ENCODE data around the gene TBX15. TPM values are rescaled to one million over a fixed set of nuclear protein-coding genes. Genes with fewer than 3 reads are reported as not detected.

Gene TBX15
- total RNA-seq, 1 experiment from 2014 or later, result 7.0 TPM

- in situ Hi-C loops (cut with HindIII; ENCODE audit: low sequenced_read_pairs), result no loop called here
- no peak for DNase-seq (ENCODE audit: low spot score)
These were observed 75.6 kb downstream of the TBX15 start for GRCh38 chr1:118912574-118912973.

- DNase-seq (ENCODE audit: low spot score), result no peak
- in situ Hi-C loops (cut with HindIII; ENCODE audit: low sequenced_read_pairs), result no loop called here
These were observed 76.6 kb downstream of the TBX15 start for GRCh38 chr1:118911571-118911970.

GRCh38 chr1:118907466-118907865 is 80.7 kb downstream of the TBX15 start:
- in situ Hi-C loops (cut with HindIII; ENCODE audit: low sequenced_read_pairs), result no loop called here
- no peak for DNase-seq (ENCODE audit: low spot score)

- in situ Hi-C loops (cut with HindIII; ENCODE audit: low sequenced_read_pairs), result no loop called here
- DNase-seq (ENCODE audit: low spot score), result no peak
These were observed 82.5 kb downstream of the TBX15 start for GRCh38 chr1:118905671-118906070.

- in situ Hi-C loops (cut with HindIII; ENCODE audit: low sequenced_read_pairs), result no loop called here
- DNase-seq (ENCODE audit: low spot score), result no peak
These were observed 82.9 kb downstream of the TBX15 start for GRCh38 chr1:118905196-118905595.

GRCh38 chr1:118902711-118903191 is 85.4 kb downstream of the TBX15 start:
- in situ Hi-C loops (cut with HindIII; ENCODE audit: low sequenced_read_pairs), result no loop called here
- no peak for DNase-seq (ENCODE audit: low spot score)

- in situ Hi-C loops (cut with HindIII; ENCODE audit: low sequenced_read_pairs), result no loop called here
- DNase-seq (ENCODE audit: low spot score), result no peak
These were observed 85.8 kb downstream of the TBX15 start for GRCh38 chr1:118902299-118902698.

- DNase-seq (ENCODE audit: low spot score), result no peak
- in situ Hi-C loops (cut with HindIII; ENCODE audit: low sequenced_read_pairs), result no loop called here
These were observed 87.3 kb downstream of the TBX15 start for GRCh38 chr1:118900643-118901440.

- in situ Hi-C loops (cut with HindIII; ENCODE audit: low sequenced_read_pairs), result no loop called here
These were observed 88.8 kb downstream of the TBX15 start for GRCh38 chr1:118899340-118899739.

GRCh38 chr1:118898712-118899111 is 89.4 kb downstream of the TBX15 start:
- no peak for DNase-seq (ENCODE audit: low spot score)
- in situ Hi-C loops (cut with HindIII; ENCODE audit: low sequenced_read_pairs), result no loop called here

More at GRCh38 chr1:118899340-118899739, 88.8 kb downstream of the TBX15 start:
- DNase-seq (ENCODE audit: low spot score), result no peak

- in situ Hi-C loops (cut with HindIII; ENCODE audit: low sequenced_read_pairs), result no loop called here
- no peak for DNase-seq (ENCODE audit: low spot score)
These were observed 91.7 kb downstream of the TBX15 start for GRCh38 chr1:118896416-118896815.

- in situ Hi-C loops (cut with HindIII; ENCODE audit: low sequenced_read_pairs), result no loop called here
- DNase-seq (ENCODE audit: low spot score), result no peak
These were observed 93.3 kb downstream of the TBX15 start for GRCh38 chr1:118894836-118895235.

- in situ Hi-C loops (cut with HindIII; ENCODE audit: low sequenced_read_pairs), result no loop called here
- no peak for DNase-seq (ENCODE audit: low spot score)
These were observed 97.2 kb downstream of the TBX15 start for GRCh38 chr1:118890851-118891384.

GRCh38 chr1:118884946-118885345 is 103.2 kb downstream of the TBX15 start:
- in situ Hi-C loops (cut with HindIII; ENCODE audit: low sequenced_read_pairs), result no loop called here
- no peak for DNase-seq (ENCODE audit: low spot score)

GRCh38 chr1:118881751-118882150 is 106.4 kb downstream of the TBX15 start:
- in situ Hi-C loops (cut with HindIII; ENCODE audit: low sequenced_read_pairs), result no loop called here

GRCh38 chr1:118878661-118879060 is 109.5 kb downstream of the TBX15 start:
- in situ Hi-C loops (cut with HindIII; ENCODE audit: low sequenced_read_pairs), result no loop called here
- no peak for DNase-seq (ENCODE audit: low spot score)

More at GRCh38 chr1:118881751-118882150, 106.4 kb downstream of the TBX15 start:
- DNase-seq (ENCODE audit: low spot score), result no peak

GRCh38 chr1:118877668-118878396 is 110.3 kb downstream of the TBX15 start:
- in situ Hi-C loops (cut with HindIII; ENCODE audit: low sequenced_read_pairs), result no loop called here
- DNase-seq (ENCODE audit: low spot score), result no peak

GRCh38 chr1:118871582-118872171 is 116.5 kb downstream of the TBX15 start:
- in situ Hi-C loops (cut with HindIII; ENCODE audit: low sequenced_read_pairs), result no loop called here
- no peak for DNase-seq (ENCODE audit: low spot score)

- in situ Hi-C loops (cut with HindIII; ENCODE audit: low sequenced_read_pairs), result no loop called here
- no peak for DNase-seq (ENCODE audit: low spot score)
These were observed 119.8 kb downstream of the TBX15 start for GRCh38 chr1:118868387-118868786.

- DNase-seq (ENCODE audit: low spot score), result no peak
- in situ Hi-C loops (cut with HindIII; ENCODE audit: low sequenced_read_pairs), result no loop called here
These were observed 121.8 kb downstream of the TBX15 start for GRCh38 chr1:118866330-118866729.
